Subcutaneous abdominal adipose tissue (tissue), 5 donors: ENCODE measurements around the gene SHISA7.

ENCODE experiments used
- H3K27ac ChIP-seq: one replicate; pipeline ENCODE4 v1.7.0; 2013; ENCODE audit warnings: low read depth, mild to moderate bottlenecking, inconsistent platforms, low read length, moderate library complexity
- H3K27me3 ChIP-seq, 5 donors: one replicate each; pipeline ENCODE4 v1.7.0; 2013; ENCODE audit warnings: low read length in 5 of 5, inconsistent platforms in 1 of 5; ENCODE audit not compliant: control insufficient read depth in 5 of 5, insufficient read depth in 4 of 5
- H3K36me3 ChIP-seq, 5 donors: one replicate each; pipeline ENCODE4 v1.7.0; 2013; ENCODE audit warnings: low read length in 5 of 5; ENCODE audit not compliant: control insufficient read depth in 5 of 5, insufficient read depth in 5 of 5
- H3K4me1 ChIP-seq, 5 donors: one replicate each; pipeline ENCODE4 v1.7.0; 2013; ENCODE audit warnings: low read length in 5 of 5, mild to moderate bottlenecking in 3 of 5, moderate library complexity in 1 of 5; ENCODE audit not compliant: control insufficient read depth in 5 of 5, insufficient read depth in 5 of 5
- H3K4me3 ChIP-seq, 5 donors: one replicate each; pipeline ENCODE4 v1.7.0; 2013; ENCODE audit warnings: low read length in 5 of 5, low read depth in 1 of 5
- H3K9ac ChIP-seq, 5 donors: one replicate each; pipeline ENCODE4 v1.7.0; 2013; ENCODE audit warnings: low read length in 5 of 5, mild to moderate bottlenecking in 4 of 5, moderate library complexity in 3 of 5
- H3K9me3 ChIP-seq, 5 donors: one replicate each; pipeline ENCODE4 v1.7.0; 2013; ENCODE audit warnings: low read length in 5 of 5; ENCODE audit not compliant: control insufficient read depth in 5 of 5
- donor health status: healthy.
- donor health status: healthy.
- donor health status: healthy.
- donor health status: healthy.
- donor health status: healthy.

The SHISA7 gene

GRCh38 chr19:55473225-55474012 lies 30.3 kb upstream of the SHISA7 start:
- Histone ChIP-seq H3K4me3 (no peak overlapping the region), H3K4me1 (peaks cover 0 to 27% (median 22%) of the 10 kb centered on the region in 5 donors), H3K27ac (no peak overlapping the region), H3K9ac (peak overlapping the region in 1 of 5 donors; percentile 30), H3K9me3 (no peaks in the 10 kb centered on the region), H3K27me3 (peaks cover 0 to 5% (median 0%) of the 10 kb centered on the region in 5 donors), H3K36me3 (no peaks in the 10 kb centered on the region)

- Histone ChIP-seq H3K27me3 (peaks cover 0 to 5% (median 0%) of the 10 kb centered on the region in 5 donors), H3K36me3 (no peaks in the 10 kb centered on the region), H3K9ac (no peak overlapping the region), H3K4me1 (peaks cover 0 to 24% (median 20%) of the 10 kb centered on the region in 5 donors), H3K4me3 (no peak overlapping the region), H3K27ac (no peak overlapping the region), H3K9me3 (no peaks in the 10 kb centered on the region)
Observed at GRCh38 chr19:55472463-55472862, 29.4 kb upstream of the SHISA7 start.

GRCh38 chr19:55471266-55471665 lies 28.2 kb upstream of the SHISA7 start:
- Histone ChIP-seq H3K4me1 (peaks cover 0 to 22% (median 15%) of the 10 kb centered on the region in 5 donors), H3K9ac (no peak overlapping the region), H3K4me3 (no peak overlapping the region), H3K27me3 (peaks cover 0 to 5% (median 0%) of the 10 kb centered on the region in 5 donors), H3K36me3 (no peaks in the 10 kb centered on the region), H3K27ac (no peak overlapping the region), H3K9me3 (no peaks in the 10 kb centered on the region)

- no peaks in the 10 kb centered on the region for H3K27me3 ChIP-seq
- no peaks in the 10 kb centered on the region for H3K9me3 ChIP-seq
- peaks cover 0 to 10% (median 9%) of the 10 kb centered on the region in 5 donors for H3K4me1 ChIP-seq
- no peak overlapping the region for H3K4me3 ChIP-seq
- no peak overlapping the region for H3K27ac ChIP-seq
- no peak overlapping the region for H3K9ac ChIP-seq
- no peaks in the 10 kb centered on the region for H3K36me3 ChIP-seq
Observed at GRCh38 chr19:55468054-55468393, 24.9 kb upstream of the SHISA7 start.

GRCh38 chr19:55467236-55468053 lies 24.3 kb upstream of the SHISA7 start:
- Histone ChIP-seq H3K9ac (no peak overlapping the region), H3K27me3 (no peaks in the 10 kb centered on the region), H3K4me1 (peaks cover 0 to 11% (median 11%) of the 10 kb centered on the region in 5 donors), H3K27ac (no peak overlapping the region), H3K9me3 (no peaks in the 10 kb centered on the region), H3K36me3 (no peaks in the 10 kb centered on the region), H3K4me3 (no peak overlapping the region)

GRCh38 chr19:55466241-55466614 lies 23.1 kb upstream of the SHISA7 start:
- H3K4me3 ChIP-seq, result no peak overlapping the region
- no peak overlapping the region for H3K9ac ChIP-seq
- H3K27me3 ChIP-seq, result no peaks in the 10 kb centered on the region
- no peaks in the 10 kb centered on the region for H3K36me3 ChIP-seq
- H3K4me1 ChIP-seq, result peaks cover 3 to 20% (median 18%) of the 10 kb centered on the region in 5 donors
- no peaks in the 10 kb centered on the region for H3K9me3 ChIP-seq
- H3K27ac ChIP-seq, result no peak overlapping the region

- Histone ChIP-seq H3K9ac (no peak overlapping the region), H3K36me3 (no peaks in the 10 kb centered on the region), H3K4me1 (peaks cover 3 to 25% (median 24%) of the 10 kb centered on the region in 5 donors), H3K9me3 (no peaks in the 10 kb centered on the region), H3K27me3 (no peaks in the 10 kb centered on the region), H3K27ac (no peak overlapping the region), H3K4me3 (no peak overlapping the region)
Observed at GRCh38 chr19:55465460-55466240, 22.6 kb upstream of the SHISA7 start.

GRCh38 chr19:55464662-55465054 lies 21.6 kb upstream of the SHISA7 start, which contains the start of gene C19orf85:
Gene C19orf85 (minus strand): TSS chr19:55464751. CDS start chr19:55464554, 197 bp downstream.
- Histone ChIP-seq H3K9me3 (no peaks in the 10 kb centered on the region), H3K27ac (no peak within 1 kb of the TSS), H3K4me3 (no peak within 1 kb of the TSS), H3K9ac (no peak within 1 kb of the TSS), H3K27me3 (no peaks in the 10 kb centered on the region), H3K36me3 (no peaks in the 10 kb centered on the region), H3K4me1 (peaks cover 3 to 35% (median 34%) of the 10 kb centered on the region in 5 donors)

GRCh38 chr19:55464039-55464661 lies 21.1 kb upstream of the SHISA7 start:
- no peak overlapping the region for H3K27ac ChIP-seq
- no peak overlapping the region for H3K4me3 ChIP-seq
- H3K27me3 ChIP-seq, result no peaks in the 10 kb centered on the region
- peaks cover 3 to 39% (median 36%) of the 10 kb centered on the region in 5 donors for H3K4me1 ChIP-seq
- H3K9me3 ChIP-seq, result no peaks in the 10 kb centered on the region
- no peaks in the 10 kb centered on the region for H3K36me3 ChIP-seq
- H3K9ac ChIP-seq, result no peak overlapping the region
